ENCODE measurements around the gene HS3ST4.

GRCh38 chr16:25764466-25764865, 72.7 kb downstream of the HS3ST4 start:
- TF ChIP-seq, protein P1, sequence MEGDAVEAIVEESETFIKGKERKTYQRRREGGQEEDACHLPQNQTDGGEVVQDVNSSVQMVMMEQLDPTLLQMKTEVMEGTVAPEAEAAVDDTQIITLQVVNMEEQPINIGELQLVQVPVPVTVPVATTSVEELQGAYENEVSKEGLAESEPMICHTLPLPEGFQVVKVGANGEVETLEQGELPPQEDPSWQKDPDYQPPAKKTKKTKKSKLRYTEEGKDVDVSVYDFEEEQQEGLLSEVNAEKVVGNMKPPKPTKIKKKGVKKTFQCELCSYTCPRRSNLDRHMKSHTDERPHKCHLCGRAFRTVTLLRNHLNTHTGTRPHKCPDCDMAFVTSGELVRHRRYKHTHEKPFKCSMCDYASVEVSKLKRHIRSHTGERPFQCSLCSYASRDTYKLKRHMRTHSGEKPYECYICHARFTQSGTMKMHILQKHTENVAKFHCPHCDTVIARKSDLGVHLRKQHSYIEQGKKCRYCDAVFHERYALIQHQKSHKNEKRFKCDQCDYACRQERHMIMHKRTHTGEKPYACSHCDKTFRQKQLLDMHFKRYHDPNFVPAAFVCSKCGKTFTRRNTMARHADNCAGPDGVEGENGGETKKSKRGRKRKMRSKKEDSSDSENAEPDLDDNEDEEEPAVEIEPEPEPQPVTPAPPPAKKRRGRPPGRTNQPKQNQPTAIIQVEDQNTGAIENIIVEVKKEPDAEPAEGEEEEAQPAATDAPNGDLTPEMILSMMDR (IDR thresholded peaks at IDR 0.05) = no peak
- TF ChIP-seq ZFX (IDR thresholded peaks at IDR 0.05; ENCODE audit: borderline replicate concordance) = no peak
